GM19324 (cell line): ENCODE data around the gene ETNPPL.
"Not testable (repeated sequence)": the region's sequence is repeated elsewhere in the genome, so short reads cannot be mapped to it uniquely, and the experiment has no call there.

Experiments
- ATAC-seq: cut with Tn5 transposase; IDR thresholded peaks from one replicate; pipeline ENCODE4 v1.9.1; 2021; ENCODE audit warnings: mild to moderate bottlenecking, moderate library complexity; ENCODE audit not compliant: unreplicated experiment, low FRiP score

ETNPPL gene

GRCh38 chr4:108763226-108763593 is 357 bp upstream of the ETNPPL start:
- ATAC-seq = no peak

- ATAC-seq = no peak
Measured at GRCh38 chr4:108758498-108758897, 4.4 kb downstream of the ETNPPL start.

GRCh38 chr4:108754327-108754726 is 8.5 kb downstream of the ETNPPL start:
- ATAC-seq = no peak

GRCh38 chr4:108751321-108751720 is 11.5 kb downstream of the ETNPPL start:
- ATAC-seq = no peak

- ATAC-seq = no peak
Measured at GRCh38 chr4:108749119-108749518, 13.7 kb downstream of the ETNPPL start.

GRCh38 chr4:108746511-108746910 is 16.3 kb downstream of the ETNPPL start:
- ATAC-seq = no peak

- no peak for ATAC-seq
Measured at GRCh38 chr4:108744307-108744706, 18.5 kb downstream of the ETNPPL start.

- no peak for ATAC-seq
Measured at GRCh38 chr4:108742451-108743420, 20.1 kb downstream of the ETNPPL start.

GRCh38 chr4:108738003-108738706 is 24.7 kb downstream of the ETNPPL start:
- no peak for ATAC-seq

GRCh38 chr4:108731006-108731405 is 31.8 kb downstream of the ETNPPL start:
- ATAC-seq = no peak

GRCh38 chr4:108730579-108730978 is 32.3 kb downstream of the ETNPPL start:
- ATAC-seq = no peak

- ATAC-seq = no peak
Measured at GRCh38 chr4:108729731-108730130, 33.1 kb downstream of the ETNPPL start.

GRCh38 chr4:108725457-108725856 is 37.4 kb downstream of the ETNPPL start:
- ATAC-seq = no peak

GRCh38 chr4:108717386-108717785 is 45.5 kb downstream of the ETNPPL start:
- no peak for ATAC-seq

- no peak for ATAC-seq
Measured at GRCh38 chr4:108716340-108716739, 46.5 kb downstream of the ETNPPL start.

- ATAC-seq = no peak
Measured at GRCh38 chr4:108714880-108715279, 48.0 kb downstream of the ETNPPL start.

GRCh38 chr4:108710578-108710977 is 52.3 kb downstream of the ETNPPL start:
- ATAC-seq = not testable (repeated sequence)

GRCh38 chr4:108709722-108710121 is 53.1 kb downstream of the ETNPPL start:
- no peak for ATAC-seq

- no peak for ATAC-seq
Measured at GRCh38 chr4:108709234-108709633, 53.6 kb downstream of the ETNPPL start.

- no peak for ATAC-seq
Measured at GRCh38 chr4:108706289-108706688, 56.6 kb downstream of the ETNPPL start.

GRCh38 chr4:108703966-108704365 is 58.9 kb downstream of the ETNPPL start:
- no peak for ATAC-seq

- ATAC-seq = no peak
Measured at GRCh38 chr4:108703370-108703769, 59.5 kb downstream of the ETNPPL start.
